OCI-LY3 (cell line): Measurements from ENCODE around the gene OPRL1.

ENCODE experiments used
- CTCF ChIP-seq: fragments of 200-600, 300-600 bp; sonication (generic); IDR thresholded peaks from 2 replicates; pipeline ENCODE4 v1.5.1; 2014; ENCODE audit warnings: antibody characterized with exemption, low read length, low read depth
- EZH2phosphoT487 ChIP-seq: fragments of 200-600 bp; shearing (Covaris generic); IDR thresholded peaks from 2 replicates; pipeline ENCODE4 v1.6.1; 2018; ENCODE audit warnings: antibody characterized with exemption, mixed run types, low read depth

- TF ChIP-seq CTCF (no peak), EZH2phosphoT487 (no peak)
Measured at GRCh38 chr20:64081624-64081964, 1.7 kb downstream of the OPRL1 start.
